Stimulated activated CD4-positive, alpha-beta T cell treated with anti-CD3 and anti-CD28 coated beads, Interleukin-12 subunit alpha, Interleukin-12 subunit beta, amount 100 ng/mL, for 24 hours (primary cell): Measurements from ENCODE around the gene SCNM1.
"Not testable (repeated sequence)": the region's sequence is repeated elsewhere in the genome, so short reads cannot be mapped to it uniquely, and the experiment has no call there.

Experiments
- DNase-seq, 2 experiments: peaks; one replicate each; pipeline ENCODE4 v3.0.0-alpha.2; 2020; ENCODE audit warnings: low read depth in 2 of 2

Gene SCNM1

GRCh38 chr1:151146412-151147131, 19.4 kb upstream of the SCNM1 start, which contains the start of gene SEMA6C:
TSS of gene SEMA6C (minus strand) at chr1:151146631. CDS start at chr1:151142621, 4,010 bp downstream.
- DNase-seq: peak; percentile 75 to 85

GRCh38 chr1:151147132-151147503, 18.8 kb upstream of the SCNM1 start:
- DNase-seq: no peak

DNA sequence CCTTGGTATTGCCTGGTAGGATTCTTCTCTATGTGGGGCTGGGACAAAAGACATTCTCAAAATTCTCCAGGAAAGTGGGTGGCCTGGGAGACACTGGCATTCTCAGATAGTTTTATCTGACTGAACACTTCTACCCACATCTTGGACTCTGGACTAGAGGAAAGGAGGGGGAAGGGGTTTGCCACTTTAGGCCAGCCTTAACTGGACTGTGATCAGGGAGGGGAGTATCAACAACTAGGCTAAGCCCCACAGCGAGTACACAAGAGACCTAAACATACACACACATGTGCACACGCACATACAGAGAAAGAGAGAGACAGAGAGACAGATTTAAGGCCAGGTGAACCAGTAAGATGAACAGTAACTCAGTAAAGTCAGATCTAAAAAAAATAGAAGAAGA, 18.3 kb upstream of the SCNM1 start:
- DNase-seq: no peak

- peak; percentile 50 to 84 for DNase-seq
Observed at GRCh38 chr1:151156515-151156819, 9.5 kb upstream of the SCNM1 start, which contains the start of gene TNFAIP8L2. TSS of gene TNFAIP8L2 (plus strand) at chr1:151156649. CDS start at chr1:151158698, 2,049 bp downstream.

DNA sequence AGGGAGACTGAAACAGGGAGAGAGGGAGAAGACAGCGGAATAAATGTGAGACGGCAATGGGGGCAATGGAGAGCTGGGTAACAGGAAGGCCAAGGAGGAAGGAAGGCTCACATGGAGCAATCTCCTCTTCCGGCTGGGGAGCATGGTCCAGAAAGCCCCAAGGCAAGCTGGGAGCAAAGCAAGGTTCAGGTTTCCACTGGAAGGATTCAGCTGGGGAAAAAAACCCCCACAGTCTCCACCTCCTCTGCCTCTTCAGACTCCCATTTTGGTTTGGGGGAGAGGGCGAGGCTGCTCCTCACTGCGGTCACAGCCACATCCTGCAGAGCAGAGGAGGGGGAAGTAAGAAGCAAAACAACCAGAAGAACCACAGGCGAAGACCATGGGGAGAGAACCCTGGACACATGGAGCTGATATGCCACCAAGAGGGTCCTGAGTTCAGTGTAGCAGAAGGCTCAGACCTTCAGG, 8.8 kb upstream of the SCNM1 start:
- peak; percentile 42 to 57 for DNase-seq

DNA sequence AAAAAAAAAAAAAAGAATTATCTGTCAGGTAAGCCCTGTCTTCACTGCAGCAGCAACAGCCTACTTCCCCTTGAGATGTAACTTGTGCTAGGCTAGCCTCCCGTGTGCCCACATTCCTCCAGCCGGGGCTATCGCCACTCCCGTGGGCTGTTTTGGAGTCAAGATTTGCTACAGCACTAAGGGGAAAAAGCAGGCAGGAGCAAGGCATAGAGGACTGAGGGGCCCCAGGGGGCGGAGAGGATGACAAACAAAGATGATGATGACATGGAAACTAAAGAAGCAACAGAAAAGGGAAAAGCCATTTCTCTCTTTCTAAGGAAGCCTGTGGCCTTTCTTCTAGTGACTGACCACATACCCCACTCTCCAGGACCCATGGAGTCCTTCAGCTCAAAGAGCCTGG, 7.6 kb upstream of the SCNM1 start:
- DNase-seq: peak in 1 of 2 experiments; percentile 52

DNA sequence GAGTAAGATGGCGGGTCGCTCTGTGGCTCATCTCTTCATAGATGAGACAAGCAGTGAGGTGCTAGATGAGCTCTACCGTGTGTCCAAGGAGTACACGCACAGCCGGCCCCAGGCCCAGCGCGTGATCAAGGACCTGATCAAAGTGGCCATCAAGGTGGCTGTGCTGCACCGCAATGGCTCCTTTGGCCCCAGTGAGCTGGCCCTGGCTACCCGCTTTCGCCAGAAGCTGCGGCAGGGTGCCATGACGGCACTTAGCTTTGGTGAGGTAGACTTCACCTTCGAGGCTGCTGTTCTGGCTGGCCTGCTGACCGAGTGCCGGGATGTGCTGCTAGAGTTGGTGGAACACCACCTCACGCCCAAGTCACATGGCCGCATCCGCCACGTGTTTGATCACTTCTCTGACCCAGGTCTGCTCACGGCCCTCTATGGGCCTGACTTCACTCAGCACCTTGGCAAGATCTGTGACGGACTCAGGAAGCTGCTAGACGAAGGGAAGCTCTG, 7.1 kb upstream of the SCNM1 start:
- DNase-seq: no peak

DNA sequence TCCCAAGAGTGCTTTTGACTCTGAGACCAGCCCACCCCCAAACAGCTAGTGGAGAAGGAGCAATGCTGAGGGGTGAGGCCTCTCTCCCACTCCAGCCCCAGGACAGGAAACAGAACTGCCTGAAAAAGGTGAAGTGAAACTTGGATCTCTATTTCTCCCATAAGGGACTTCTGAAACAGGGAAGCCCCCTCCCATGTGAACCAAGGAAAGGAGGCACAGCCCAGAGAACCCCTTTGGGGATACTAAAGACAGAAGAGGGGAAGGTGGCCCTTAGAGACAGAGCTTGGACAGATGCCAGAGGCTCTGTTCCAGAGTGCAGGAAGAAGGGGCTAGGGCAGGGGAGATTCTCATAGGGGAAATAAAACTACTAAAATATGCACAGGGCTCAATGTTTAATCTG, 6.6 kb upstream of the SCNM1 start:
- no peak for DNase-seq

DNA sequence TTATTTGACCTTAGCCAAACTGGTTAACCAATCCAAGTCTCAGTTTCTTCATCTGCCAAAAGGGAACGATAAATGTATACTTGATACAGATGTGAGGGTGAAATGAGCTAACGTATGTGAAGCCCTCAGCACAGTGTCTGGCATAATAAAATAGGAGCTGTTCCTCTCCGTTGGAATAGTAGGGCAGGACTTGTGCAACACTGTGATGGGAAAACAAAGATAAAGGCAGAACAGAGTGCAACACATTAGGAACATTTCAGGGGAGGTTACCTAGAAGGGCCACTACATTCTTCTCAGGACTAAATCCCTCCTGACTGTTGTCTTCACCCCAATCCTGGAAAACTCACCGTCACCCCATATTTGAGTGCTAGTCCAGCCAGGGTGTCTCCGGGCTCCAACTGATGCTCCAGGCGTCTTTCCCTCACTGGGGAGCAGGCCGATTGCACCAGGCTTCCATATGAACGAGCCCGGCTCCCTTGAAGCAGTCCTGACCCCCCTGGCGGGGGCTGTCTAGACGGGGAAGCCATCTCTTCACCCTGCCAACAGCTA, 1.1 kb upstream of the SCNM1 start:
- DNase-seq: no peak

GRCh38 chr1:151165281-151165737, 635 bp upstream of the SCNM1 start:
- DNase-seq: no peak

DNA sequence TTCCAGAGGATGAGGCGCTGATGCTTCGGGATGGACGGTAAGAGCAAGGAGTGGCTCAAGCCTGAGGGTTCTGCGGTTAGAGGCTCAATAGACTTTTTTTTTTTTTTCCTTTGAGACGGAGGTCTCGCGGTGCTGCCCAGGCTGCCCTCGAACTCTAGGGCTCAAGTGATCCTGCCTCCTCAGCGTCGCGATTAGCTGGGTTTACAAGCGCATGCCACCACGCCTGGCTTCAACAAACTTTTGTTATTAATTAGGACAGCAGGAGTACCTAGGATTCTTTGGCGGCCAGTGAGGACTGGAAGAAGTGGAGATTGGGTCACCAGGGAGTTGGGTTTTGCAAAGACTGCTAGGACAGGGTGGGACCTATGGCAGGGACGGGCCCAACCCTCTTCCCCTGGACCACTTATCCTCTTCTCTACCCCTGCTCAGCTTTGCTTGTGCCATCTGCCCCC, 587 bp downstream of the SCNM1 start:
- no peak for DNase-seq

- DNase-seq: no peak
Observed at GRCh38 chr1:151167116-151167515, 1.2 kb downstream of the SCNM1 start.

DNA sequence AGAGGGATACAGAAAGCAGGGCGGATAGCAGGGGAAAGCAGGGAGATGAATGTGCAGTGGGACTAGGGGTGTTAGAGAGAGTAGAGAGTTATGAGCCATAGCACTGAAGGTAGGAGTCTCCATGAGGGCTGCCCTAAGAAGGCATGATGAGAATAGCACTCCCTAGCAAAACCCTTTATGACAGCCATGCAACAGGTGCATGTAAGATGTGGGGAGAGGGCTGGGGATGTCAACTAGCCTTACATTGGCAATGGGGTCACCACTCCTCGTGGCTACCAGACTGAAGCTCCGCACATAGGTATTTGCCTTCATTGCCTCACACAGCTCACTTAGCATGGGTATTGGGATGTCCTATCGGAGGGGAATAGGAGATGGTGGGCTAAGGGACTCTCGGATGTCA, 5.2 kb downstream of the SCNM1 start:
- no peak for DNase-seq

DNA sequence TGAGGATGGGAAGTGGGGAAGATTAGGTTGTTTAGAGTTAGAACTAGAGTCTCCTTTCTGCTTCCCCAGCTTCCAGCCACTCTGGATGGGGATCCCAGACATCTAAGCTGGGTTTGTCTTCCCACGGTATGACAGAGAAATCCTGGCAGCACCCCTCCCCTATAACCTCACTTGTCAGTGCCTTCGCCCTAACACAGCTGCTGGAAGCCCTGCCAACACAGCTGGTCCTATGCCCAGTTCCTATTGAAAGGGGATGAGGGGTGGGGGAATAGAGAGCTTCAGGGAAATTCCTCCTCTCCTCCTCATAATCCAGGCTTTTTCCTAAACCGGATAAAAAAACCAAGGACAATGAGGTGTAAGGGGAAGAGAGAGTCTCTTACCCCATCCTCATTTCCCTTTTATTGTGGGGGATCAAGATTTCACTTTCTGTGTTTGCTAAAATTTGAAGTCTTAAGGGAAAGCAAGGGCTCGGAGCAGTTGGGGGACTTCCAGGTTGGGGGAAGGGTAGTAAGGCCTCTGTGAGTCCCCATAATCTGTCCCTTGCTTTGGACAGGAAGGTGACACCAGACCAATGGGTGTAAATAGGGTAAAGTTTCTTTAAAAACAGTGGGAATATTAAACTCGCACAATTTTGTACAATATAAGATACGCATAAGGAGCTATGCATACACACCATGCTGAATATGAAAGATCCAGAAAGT, 9.2 kb downstream of the SCNM1 start:
- no peak for DNase-seq

GRCh38 chr1:151175863-151176262, 9.9 kb downstream of the SCNM1 start, which contains the start of gene TMOD4:
TSS of gene TMOD4 (minus strand) at chr1:151175981. CDS start at chr1:151174875, 1,106 bp downstream.
- no peak for DNase-seq

GRCh38 chr1:151176514-151177045, 10.6 kb downstream of the SCNM1 start:
- no peak for DNase-seq

- no peak for DNase-seq
Observed at GRCh38 chr1:151184211-151184610, 18.3 kb downstream of the SCNM1 start.

GRCh38 chr1:151187205-151187604, 21.3 kb downstream of the SCNM1 start:
- DNase-seq: no peak

DNA sequence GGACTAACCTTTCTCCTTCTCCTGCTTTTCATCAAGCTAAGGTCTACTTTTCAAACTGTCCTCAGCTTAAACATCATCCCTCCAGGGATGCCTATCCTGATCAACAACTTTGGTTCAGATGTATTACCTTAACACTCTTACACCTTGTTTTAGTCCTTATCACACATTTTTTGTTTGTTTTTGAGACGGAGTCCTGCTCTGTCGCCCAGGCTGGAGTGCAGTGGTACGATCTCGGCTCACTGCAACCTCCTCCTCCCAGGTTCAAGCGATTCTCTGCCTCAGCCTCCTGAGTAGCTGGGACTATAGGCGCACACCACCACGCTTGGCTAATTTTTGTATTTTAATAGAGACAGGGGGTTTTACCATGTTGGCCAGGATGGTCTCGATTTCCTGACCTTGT, 22.7 kb downstream of the SCNM1 start:
- not testable (repeated sequence) for DNase-seq

- DNase-seq: peak; percentile 74 to 78
Observed at GRCh38 chr1:151189637-151190445, 23.9 kb downstream of the SCNM1 start, which contains the start of gene VPS72. TSS of gene VPS72 (minus strand) at chr1:151190197. CDS start at chr1:151190121, 76 bp downstream.

DNA sequence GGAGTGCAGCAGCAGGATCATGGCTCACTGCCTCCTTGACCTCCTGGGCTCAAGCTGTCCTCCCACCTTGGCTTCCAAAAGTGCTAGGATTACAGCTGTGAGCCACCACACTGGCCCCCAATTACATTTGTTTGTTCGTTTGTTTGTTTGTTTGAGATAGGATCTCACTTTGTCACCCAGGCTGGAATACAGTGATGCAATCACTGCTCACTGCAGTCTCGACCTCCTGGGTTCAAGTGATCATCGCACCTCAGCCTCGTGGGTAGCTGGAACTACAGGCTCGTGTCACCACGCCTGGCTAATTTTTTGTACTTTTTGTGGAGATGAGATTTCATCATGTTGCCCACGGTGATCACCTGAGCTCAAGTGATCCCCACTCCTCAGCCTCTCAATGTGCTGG, 26.1 kb downstream of the SCNM1 start:
- no peak for DNase-seq
